Measurements from ENCODE around the gene ARRDC4.
"Not testable (repeated sequence)": the region's sequence is repeated elsewhere in the genome, so short reads cannot be mapped to it uniquely, and the experiment has no call there.

ARRDC4 gene

GRCh38 chr15:97966924-97967620, 6.6 kb downstream of the ARRDC4 start:
- peak; percentile 74 to 76 for DNase-seq (ENCODE audit: low read depth in 2 of 2)

DNA sequence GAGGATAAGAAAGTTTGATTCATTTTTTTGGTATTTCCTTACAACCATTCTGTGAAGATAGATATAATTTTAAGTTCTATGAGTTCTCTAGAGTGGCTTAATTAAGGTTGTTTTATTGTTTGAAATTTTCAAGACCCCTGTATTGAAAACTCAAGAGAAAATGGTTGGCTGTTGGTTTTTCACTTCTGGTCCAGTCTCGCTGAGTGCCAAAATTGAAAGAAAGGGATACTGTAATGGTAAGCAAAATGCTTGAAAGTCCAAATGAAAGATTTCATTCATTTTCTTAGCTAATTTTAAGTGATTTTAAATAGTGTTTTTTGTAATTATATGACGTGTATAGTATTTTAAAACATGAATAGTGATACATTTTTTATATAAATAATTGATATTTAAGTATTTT, 7.4 kb downstream of the ARRDC4 start:
- no peak for DNase-seq (ENCODE audit: low read depth in 2 of 2)

DNA sequence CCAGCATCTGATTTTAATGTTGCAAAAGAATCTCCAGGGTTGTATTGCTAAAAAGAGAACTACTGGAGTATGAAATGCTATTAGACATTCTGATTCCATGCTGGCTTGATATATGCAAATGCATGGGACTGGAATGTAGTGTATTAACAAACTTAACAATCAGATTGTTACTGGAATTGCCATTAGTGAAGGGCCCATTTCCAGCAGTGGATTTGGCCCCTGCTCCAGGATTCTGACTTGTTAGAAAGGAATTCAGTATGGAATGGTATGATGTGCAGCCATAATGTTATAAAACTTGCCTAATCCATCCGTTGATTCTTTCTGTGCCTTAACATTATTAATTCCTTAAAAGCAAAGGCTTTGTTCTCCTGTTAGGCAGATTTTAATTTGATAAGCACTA, 7.9 kb downstream of the ARRDC4 start:
- peak; percentile 91 for DNase-seq (ENCODE audit: low read depth in 2 of 2)

DNA sequence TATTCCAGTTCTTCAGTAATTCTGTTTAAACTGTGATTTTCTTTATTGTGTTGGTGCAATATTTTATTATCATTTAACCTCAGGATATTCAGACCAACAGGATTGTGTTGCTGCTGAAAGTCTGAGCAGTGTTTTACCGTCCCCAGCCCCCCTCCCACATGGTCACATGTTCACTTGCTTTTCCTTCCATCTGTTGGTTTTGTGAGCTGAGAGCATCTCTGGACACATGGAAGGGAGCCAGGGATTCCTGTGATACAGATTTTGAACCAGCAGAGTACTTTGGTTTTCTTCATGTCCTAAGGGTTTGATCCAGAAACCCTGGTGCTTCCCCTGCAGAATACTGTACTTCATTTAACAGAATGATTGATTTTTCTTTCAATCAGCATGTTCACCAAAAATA, 11.9 kb downstream of the ARRDC4 start:
- DNase-seq (ENCODE audit: low read depth in 2 of 2): no peak

- DNase-seq (ENCODE audit: low read depth in 2 of 2): no peak
Observed at GRCh38 chr15:97976129-97976528, 15.6 kb downstream of the ARRDC4 start.

- no peak for DNase-seq (ENCODE audit: low read depth in 2 of 2)
Observed at GRCh38 chr15:97976766-97977503, 16.4 kb downstream of the ARRDC4 start.

GRCh38 chr15:97977734-97978133, 17.2 kb downstream of the ARRDC4 start:
- DNase-seq (ENCODE audit: low read depth in 2 of 2): no peak

- no peak for DNase-seq (ENCODE audit: low read depth in 2 of 2)
Observed at GRCh38 chr15:97978401-97979139, 18.1 kb downstream of the ARRDC4 start.

DNA sequence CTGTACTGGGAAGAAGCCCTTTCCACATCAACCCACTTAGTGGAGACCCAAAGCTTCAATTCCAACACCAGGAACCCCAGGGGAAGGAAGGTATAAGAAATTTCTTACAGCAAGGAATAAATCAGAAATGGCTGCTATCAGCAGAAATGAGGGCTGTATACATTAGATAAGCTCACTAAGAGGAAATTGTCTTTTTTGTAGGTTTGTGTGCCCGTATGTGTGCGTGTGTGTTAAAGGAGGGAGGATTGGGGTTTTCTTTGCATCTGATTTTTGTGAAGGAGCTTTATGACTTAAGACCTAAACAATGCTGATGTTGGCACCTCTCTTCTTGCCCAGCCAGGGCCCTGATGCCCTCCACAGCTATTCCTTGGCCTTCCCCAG, 18.6 kb downstream of the ARRDC4 start:
- DNase-seq (ENCODE audit: low read depth in 2 of 2): no peak

DNA sequence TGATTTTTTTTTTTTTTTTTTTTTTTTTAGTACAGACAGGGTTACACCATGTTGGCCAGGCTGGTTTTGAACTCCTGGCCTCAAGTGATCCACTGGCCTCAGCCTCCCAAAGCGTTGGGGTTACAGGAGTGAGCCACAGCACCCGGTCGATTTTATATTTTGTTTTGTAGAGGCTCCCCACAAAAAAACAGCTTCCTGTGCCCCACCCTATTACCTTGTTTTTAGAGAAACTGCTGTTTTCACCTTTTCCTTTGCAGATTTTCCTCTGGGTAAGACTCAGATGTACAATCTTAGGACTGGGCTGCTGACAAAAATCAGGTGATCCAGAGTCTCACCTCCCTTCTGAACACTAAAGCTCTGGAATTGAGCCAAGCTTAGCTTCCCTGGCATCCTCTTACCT, 20.6 kb downstream of the ARRDC4 start:
- DNase-seq (ENCODE audit: low read depth in 2 of 2): no peak

GRCh38 chr15:97981758-97982157, 21.3 kb downstream of the ARRDC4 start:
- no peak for DNase-seq (ENCODE audit: low read depth in 2 of 2)

DNA sequence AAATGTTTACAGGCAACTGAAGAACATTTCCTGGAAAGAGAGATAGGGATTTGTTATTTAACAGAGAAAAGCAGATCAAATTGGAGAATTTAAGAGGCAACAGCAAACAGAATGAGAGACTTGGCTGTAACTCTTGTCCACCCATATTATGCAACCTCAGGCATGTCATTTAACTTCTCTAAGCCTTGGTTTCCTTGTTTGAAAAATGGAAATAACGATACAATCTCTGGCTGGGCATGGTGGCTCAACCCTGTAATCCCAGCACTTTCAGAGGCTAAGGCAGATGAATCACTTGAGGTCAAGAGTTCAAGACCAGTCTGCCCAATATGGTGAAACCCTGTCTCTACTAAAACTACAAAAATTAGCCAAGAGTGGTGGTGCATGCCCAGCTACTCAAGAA, 23.7 kb downstream of the ARRDC4 start:
- DNase-seq (ENCODE audit: low read depth in 2 of 2): no peak

- DNase-seq (ENCODE audit: low read depth in 2 of 2): not testable (repeated sequence)
Observed at GRCh38 chr15:97985979-97986378, 25.5 kb downstream of the ARRDC4 start.

DNA sequence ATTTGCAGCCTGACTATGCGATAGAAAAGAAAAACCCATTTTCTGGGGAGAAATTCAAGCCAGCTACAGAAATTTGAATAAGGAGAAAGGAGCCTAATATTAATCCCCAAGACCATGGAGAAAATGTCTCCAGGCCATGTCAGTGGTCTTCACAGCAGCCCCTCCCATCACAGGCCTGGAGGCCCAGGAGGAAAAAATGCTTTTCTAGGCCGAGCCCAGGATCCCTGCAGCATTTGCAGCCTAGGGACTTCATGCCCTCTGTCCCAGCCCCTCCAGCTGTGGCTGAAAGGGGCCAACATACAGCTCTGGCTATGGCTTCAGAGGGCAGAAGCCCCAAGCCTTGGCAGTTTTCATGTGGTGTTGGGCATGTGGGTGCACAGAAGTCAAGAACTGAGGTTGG, 26.3 kb downstream of the ARRDC4 start:
- no peak for DNase-seq (ENCODE audit: low read depth in 2 of 2)

DNA sequence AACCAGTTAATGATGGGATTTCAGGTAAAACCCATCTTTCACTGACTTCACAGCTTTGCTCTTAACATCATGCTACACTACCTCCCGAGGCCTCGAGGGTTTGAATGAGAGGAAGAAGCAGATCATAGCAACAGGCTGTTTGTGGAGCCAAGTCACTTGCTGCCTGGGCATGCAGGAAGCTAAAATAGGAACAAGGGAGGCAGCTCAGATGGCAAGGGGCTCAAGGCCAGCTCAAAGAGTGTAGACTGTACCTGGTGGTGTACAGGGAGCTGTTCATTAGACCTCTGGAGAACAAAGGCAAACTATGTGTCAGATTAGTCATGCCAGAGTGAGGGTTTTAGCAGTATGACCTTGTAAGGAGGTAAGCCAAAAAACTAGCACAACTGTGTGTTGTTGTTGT, 28.8 kb downstream of the ARRDC4 start:
- DNase-seq (ENCODE audit: low read depth in 2 of 2): no peak

DNA sequence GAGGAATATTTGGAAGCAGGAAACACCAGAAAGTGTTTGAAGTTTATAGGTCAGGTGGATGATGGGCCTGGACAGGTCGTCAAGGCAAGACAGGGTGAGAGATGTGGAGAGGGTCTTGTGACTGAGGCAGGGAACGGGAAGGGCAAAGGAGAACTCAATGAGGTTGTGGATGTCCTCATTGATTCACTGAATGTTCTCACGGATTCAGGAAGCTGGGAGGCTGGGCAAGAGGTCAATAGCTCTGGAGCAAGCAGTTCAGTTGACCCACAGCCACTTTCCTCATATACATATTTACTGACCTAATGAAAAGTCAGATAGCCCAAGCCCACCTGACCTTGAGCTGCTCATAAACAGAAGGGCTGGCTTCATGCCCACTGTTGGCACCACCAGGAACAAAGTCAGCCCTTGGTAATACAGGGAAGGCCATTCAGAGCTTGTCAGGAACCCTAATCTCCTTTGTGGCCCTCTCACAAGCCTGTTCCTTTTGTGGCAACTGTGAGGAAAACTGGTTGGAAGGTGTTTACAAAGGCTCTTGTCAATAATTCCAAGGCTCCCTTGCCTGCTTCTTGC, 31.6 kb downstream of the ARRDC4 start:
- DNase-seq (ENCODE audit: low read depth in 2 of 2): no peak

GRCh38 chr15:97992823-97993222, 32.3 kb downstream of the ARRDC4 start:
- no peak for DNase-seq (ENCODE audit: low read depth in 2 of 2)

GRCh38 chr15:97993310-97993738, 32.8 kb downstream of the ARRDC4 start:
- no peak for DNase-seq (ENCODE audit: low read depth in 2 of 2)

DNA sequence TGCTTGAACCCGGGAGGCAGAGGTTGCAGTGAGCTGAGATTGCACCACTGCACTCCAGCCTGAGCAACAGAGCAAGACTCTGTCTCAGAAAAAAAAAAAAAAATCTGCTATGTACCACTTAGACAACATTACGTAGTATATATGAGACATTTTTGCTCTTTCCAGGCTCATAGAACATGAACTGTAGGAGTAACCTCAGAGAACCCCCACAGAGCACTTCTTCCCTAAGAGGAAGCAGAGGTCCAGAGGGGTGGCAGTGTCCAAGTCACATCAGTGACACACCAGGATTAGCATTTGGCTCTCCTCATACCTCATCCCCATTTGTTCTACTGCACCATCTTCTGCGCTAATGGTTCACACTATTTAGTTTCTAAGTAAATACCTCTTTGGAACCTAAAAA, 33.7 kb downstream of the ARRDC4 start:
- no peak for DNase-seq (ENCODE audit: low read depth in 2 of 2)

DNA sequence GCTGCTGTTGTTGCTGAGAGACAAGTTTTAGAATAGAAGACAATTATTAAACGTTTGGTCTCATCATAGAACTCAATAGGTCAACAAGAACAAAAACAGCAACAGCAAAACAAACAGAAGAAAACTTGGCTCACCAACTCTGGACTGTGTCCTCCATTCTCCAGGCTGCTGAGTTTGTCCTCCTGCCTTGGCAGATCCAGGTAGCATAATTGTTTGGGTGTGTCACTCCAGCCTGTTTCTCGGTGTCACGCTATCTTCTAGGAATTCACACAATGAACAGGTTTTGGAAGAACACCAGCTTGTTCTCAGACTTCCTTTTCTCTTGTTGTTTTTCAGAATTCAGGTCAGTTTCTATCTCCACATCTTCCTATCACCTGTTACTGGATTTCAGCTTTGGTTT, 34.7 kb downstream of the ARRDC4 start:
- no peak for DNase-seq (ENCODE audit: low read depth in 2 of 2)

DNA sequence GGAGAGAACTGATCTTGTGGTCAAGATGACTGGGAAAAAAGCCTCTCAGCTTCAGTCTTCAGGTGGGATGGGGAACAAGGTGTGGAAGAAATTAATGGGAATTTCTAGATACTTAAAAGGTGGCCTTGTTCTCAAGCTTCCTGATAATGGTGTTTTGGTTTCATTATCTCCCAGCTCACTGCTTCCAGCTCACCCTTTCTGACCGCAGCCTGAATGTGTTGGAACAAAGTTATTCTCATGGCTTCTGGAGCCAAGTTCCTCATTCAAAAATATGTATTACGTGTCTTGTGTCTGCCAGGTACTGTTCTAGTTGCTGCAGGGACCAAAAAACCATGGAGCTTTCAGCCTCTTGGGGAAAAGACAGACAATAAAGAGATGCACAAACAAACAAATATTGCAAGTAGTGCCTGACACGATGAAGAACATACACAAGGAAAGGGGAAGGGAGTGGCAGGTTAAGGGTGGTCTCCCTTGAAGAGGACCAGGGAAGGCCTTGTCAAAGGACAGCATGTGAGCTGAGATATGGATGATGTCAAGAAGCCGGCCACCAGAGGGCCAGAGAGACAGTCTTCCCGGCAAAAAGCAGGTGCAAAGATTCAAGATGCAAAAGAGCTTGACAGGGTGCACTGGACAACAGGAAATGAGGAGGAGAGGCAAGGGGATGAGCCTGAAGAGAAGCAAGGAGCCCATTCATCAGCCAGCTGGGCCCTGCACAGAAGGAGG, 35.5 kb downstream of the ARRDC4 start:
- DNase-seq (ENCODE audit: low read depth in 2 of 2): no peak

Measured in fibroblast of skin of left quadriceps (primary cell).